ENCODE measurements around the gene COL9A2. TPM values are rescaled to one million over a fixed set of nuclear protein-coding genes. Genes with fewer than 3 reads are reported as not detected.
"Not testable (repeated sequence)": the region's sequence is repeated elsewhere in the genome, so short reads cannot be mapped to it uniquely, and the experiment has no call there.

The COL9A2 gene
- total RNA-seq, 4 donors from 2014 or later = 0.07 to 8.9 TPM; not detected in 2

GRCh38 chr1:40352126-40352525 is 35.0 kb upstream of the COL9A2 start:
- no peaks in the 10 kb centered on the region for H3K9me3 ChIP-seq
- H3K27me3 ChIP-seq = no peaks in the 10 kb centered on the region
- ATAC-seq (no peak), DNase-seq (no peak)
- H3K36me3 ChIP-seq = no peaks in the 10 kb centered on the region
- TF ChIP-seq POLR2A (IDR thresholded peaks at IDR 0.05) (no peak), CTCF (IDR thresholded peaks at IDR 0.05 in 4 of 5, conservative IDR thresholded peaks at IDR 0.05 in 1 of 5) (no peak)
- no peak overlapping the region for H3K4me3 ChIP-seq
- H3K27ac ChIP-seq = no peak overlapping the region
- H3K4me1 ChIP-seq = no peaks in the 10 kb centered on the region
- in situ Hi-C loops (cut with MboI; ENCODE audit: low sequenced_read_pairs in 4 of 4) (loop anchor here in 1 of 4 donors (10.0 kb wide), 1 partner anchor 53 kb away; no protein-coding TSS in a partner anchor), intact Hi-C loops (cut with DNase I; ENCODE audit: low total_unique reads) (no loop called here)

GRCh38 chr1:40351124-40351523 is 34.0 kb upstream of the COL9A2 start:
- H3K27ac ChIP-seq = no peak overlapping the region
- TF ChIP-seq POLR2A (IDR thresholded peaks at IDR 0.05) (no peak), CTCF (IDR thresholded peaks at IDR 0.05 in 4 of 5, conservative IDR thresholded peaks at IDR 0.05 in 1 of 5) (no peak)

GRCh38 chr1:40350391-40350790 is 33.3 kb upstream of the COL9A2 start:
- no peaks in the 10 kb centered on the region for H3K27me3 ChIP-seq
- H3K27ac ChIP-seq = no peak overlapping the region
- H3K4me3 ChIP-seq = no peak overlapping the region
- H3K9me3 ChIP-seq = no peaks in the 10 kb centered on the region
- DNase-seq = no peak
- TF ChIP-seq POLR2A (IDR thresholded peaks at IDR 0.05) = no peak
- no peak for TF ChIP-seq CTCF (IDR thresholded peaks at IDR 0.05 in 4 of 5, conservative IDR thresholded peaks at IDR 0.05 in 1 of 5)
- in situ Hi-C loops (cut with MboI; ENCODE audit: low sequenced_read_pairs in 4 of 4) (loop anchor here in 1 of 4 donors (10.0 kb wide), 1 partner anchor 54 kb away; no protein-coding TSS in a partner anchor), intact Hi-C loops (cut with DNase I; ENCODE audit: low total_unique reads) (no loop called here)
- H3K4me1 ChIP-seq = no peaks in the 10 kb centered on the region
- ATAC-seq = no peak
- H3K36me3 ChIP-seq = no peaks in the 10 kb centered on the region

More at GRCh38 chr1:40351124-40351523, 34.0 kb upstream of the COL9A2 start:
- Histone ChIP-seq H3K36me3 (no peaks in the 10 kb centered on the region), H3K4me3 (no peak overlapping the region), H3K27me3 (no peaks in the 10 kb centered on the region), H3K9me3 (no peaks in the 10 kb centered on the region), H3K4me1 (no peaks in the 10 kb centered on the region)
- no peak for ATAC-seq
- intact Hi-C loops (cut with DNase I; ENCODE audit: low total_unique reads) = no loop called here
- in situ Hi-C loops (cut with MboI; ENCODE audit: low sequenced_read_pairs in 4 of 4) = loop anchor here in 1 of 4 donors (10.0 kb wide), 1 partner anchor 54 kb away; no protein-coding TSS in a partner anchor
- DNase-seq = no peak

- Histone ChIP-seq H3K4me3 (peak overlapping the region in 1 of 4 donors; percentile 11), H3K4me1 (no peaks in the 10 kb centered on the region)
Observed at GRCh38 chr1:40344597-40344996, 27.5 kb upstream of the COL9A2 start.

GRCh38 chr1:40342381-40342717 is 25.3 kb upstream of the COL9A2 start:
- in situ Hi-C loops (cut with MboI; ENCODE audit: low sequenced_read_pairs in 4 of 4) = loop anchor here in 1 of 4 donors (10.0 kb wide), 1 partner anchor 62 kb away; no protein-coding TSS in a partner anchor
- H3K27me3 ChIP-seq; intact Hi-C loops (cut with DNase I; ENCODE audit: low total_unique reads); H3K36me3 ChIP-seq; H3K9me3 ChIP-seq; ATAC-seq; H3K4me1 ChIP-seq; H3K4me3 ChIP-seq; H3K27ac ChIP-seq; DNase-seq: not testable (repeated sequence)

More at GRCh38 chr1:40344597-40344996, 27.5 kb upstream of the COL9A2 start:
- in situ Hi-C loops (cut with MboI; ENCODE audit: low sequenced_read_pairs in 4 of 4) (loop anchor here in 1 of 4 donors (10.0 kb wide), 1 partner anchor 60 kb away; no protein-coding TSS in a partner anchor), intact Hi-C loops (cut with DNase I; ENCODE audit: low total_unique reads) (no loop called here)
- Histone ChIP-seq H3K27ac (no peak overlapping the region), H3K27me3 (no peaks in the 10 kb centered on the region), H3K9me3 (no peaks in the 10 kb centered on the region), H3K36me3 (no peaks in the 10 kb centered on the region)
- DNase-seq (peak; percentile 20 to 36), ATAC-seq (no peak)
- TF ChIP-seq POLR2A (IDR thresholded peaks at IDR 0.05) = no peak
- no peak for TF ChIP-seq CTCF (IDR thresholded peaks at IDR 0.05 in 4 of 5, conservative IDR thresholded peaks at IDR 0.05 in 1 of 5)
